ENCODE results near the gene BLOC1S6.

Gene BLOC1S6

DNA sequence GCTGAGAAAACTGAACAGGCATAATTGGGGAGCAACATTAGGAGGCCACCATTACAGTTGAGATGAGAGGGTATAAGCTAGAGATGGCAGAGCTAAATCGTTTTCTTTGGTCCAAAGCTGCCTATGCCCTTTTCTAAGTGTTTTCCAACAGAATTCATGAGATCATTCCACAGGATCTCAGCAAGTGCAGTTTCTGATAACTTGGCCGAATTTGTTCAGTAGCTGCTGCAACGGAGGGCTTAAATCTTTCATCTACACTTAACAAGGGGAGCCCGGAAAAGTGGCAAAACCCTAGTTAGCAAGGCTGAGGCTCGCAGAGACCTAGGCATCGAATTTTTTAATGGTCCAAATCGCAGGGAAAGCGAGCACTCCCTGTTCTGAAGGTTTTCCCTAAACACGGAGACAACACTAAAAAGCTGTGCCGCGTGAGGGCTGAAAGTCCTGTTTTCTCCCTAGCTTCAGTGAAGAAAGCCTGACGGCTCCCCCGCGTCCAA is 531 bp upstream of the BLOC1S6 start:
- in situ Hi-C loops (cut with HindIII; ENCODE audit: low sequenced_read_pairs): loop anchor here (5.0 kb wide), 1 partner anchor 74 kb away; no protein-coding TSS in a partner anchor

DNA sequence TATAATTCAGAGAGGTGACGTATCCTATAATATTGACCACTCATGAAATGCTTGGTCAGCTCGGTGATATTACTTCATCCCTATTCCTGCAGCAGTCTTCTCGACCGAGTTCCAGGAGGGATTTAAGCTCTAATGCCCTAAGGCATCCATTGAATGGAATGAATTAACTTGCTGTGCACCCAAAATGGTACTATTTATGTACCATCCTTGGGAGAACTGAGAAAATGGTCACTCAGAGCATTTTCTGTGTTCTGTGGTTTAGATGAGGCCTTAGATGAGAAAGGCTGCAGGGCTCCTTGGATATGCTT is 638 bp downstream of the BLOC1S6 start:
- in situ Hi-C loops (cut with HindIII; ENCODE audit: low sequenced_read_pairs): loop anchor here (5.0 kb wide), 1 partner anchor 76 kb away; no protein-coding TSS in a partner anchor

DNA sequence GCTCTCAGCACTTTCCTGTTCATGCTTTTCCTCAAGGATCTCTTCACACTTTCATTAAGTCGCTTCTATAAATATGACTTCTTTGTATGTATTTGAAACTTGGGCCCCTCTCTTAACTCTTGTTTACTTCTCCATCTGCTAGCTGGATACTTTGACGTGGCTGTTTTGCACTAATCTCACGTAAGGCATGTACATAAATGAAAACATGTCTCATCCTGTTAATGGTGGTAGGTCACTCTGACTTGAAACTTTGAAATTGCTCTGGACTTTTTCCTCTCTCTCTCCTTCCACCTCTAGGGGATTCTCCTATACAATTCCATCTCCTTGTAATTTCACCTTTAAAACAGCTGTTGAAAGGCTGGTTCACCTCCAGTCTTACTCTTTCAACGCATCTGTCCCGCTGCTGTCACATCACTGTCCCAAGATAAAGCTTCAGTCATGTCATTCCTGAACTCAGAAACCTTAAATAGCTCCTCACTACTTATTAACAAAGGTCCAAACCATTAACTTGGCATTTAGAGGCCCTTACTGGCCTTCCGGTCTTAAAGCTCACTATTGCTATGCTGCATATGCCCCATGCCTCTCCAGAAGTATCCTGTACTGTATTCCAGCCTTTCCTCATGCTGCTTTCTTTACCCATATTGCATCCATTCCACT is 1.2 kb downstream of the BLOC1S6 start:
- in situ Hi-C loops (cut with HindIII; ENCODE audit: low sequenced_read_pairs): loop anchor here (5.0 kb wide), 1 partner anchor 76 kb away; no protein-coding TSS in a partner anchor

DNA sequence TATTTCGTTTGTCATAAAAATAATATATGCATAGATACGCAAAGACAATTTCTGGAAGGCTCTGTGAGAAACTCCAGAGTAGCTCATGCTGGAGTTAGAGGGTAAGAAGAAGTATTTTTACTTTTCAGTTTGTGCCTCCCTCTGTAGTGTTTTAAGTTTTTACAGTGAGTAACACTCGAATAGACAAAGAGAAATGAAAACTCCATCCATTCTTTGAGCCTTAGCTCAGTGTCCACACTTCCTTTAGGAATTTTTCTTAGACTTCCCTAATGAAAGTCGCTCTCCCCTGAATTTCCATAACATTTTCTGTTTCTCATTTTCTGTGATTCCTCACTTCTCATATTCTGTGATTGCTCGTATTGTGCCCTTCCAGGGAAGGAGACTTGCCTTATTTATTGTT is 2.1 kb downstream of the BLOC1S6 start:
- in situ Hi-C loops (cut with HindIII; ENCODE audit: low sequenced_read_pairs): loop anchor here (5.0 kb wide), 1 partner anchor 77 kb away; no protein-coding TSS in a partner anchor

DNA sequence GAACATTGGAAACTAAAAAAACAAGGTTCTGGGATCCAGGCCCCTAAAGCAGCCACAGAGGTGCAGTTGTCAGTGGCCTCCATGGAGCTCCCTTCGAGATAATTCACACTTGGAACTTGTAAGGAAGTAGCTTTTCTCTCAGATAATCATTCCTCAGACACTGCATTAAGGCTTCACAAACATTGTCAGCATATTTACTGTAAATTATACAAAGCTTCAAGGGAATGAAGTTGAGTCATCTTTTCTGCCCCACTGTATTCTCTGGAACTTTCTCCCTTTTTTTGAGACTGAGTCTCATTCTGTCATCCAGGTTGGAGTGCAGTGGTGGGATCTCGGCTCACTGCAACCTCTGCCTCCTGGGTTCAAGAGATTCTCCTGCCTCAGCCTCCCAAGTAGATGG is 7.1 kb downstream of the BLOC1S6 start:
- in situ Hi-C loops (cut with HindIII; ENCODE audit: low sequenced_read_pairs): no loop called here

DNA sequence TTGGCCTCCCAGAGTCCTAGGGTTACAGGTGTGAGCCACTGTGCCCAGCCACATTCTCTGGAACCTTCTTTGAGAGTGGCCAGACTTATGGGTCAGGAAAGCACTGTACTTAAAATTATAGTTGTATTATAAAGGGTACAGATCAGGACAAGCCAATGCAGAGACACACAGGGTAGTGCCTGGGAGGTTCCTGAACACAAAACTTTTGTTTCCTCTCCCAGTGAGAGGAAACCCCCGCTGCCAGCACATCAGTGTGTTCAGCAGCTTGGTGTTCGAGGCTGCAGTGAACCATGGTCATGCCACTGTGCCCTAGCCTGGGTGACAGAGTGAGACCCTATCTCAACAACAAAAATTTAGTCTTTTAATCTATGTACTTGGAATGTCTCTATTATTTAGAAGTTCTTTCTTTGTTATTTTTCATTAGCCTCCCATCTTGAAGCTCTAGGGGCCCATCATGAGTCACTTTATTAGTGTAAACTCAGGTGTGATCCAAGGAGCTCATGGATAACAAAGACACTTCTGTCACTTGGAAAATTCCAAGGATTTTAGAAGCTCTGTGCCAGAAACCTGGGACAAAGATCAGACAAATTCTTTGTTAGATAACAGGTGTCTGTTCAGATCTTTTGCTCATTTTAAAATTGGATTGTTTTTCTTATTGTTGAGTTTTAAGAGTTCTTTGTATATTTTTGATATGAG is 7.8 kb downstream of the BLOC1S6 start:
- in situ Hi-C loops (cut with HindIII; ENCODE audit: low sequenced_read_pairs): no loop called here

DNA sequence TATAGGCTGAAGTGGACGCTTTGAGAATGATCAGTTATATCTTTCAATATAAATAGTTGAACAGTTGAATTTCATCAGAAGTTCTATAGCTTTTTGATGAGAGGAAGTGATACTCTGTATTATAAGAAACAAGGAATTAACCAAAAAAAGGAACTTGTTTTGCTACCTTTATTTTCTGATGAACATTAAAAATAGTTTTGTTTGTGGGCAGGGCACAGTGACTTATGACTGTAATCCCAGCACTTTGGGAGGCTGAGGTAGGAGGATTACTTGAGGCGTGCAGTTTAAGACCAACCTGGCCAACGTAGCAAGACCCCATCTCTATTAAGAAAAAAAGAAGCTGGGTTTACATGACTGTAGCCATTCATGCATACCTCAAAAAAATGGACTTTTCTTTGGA is 16.7 kb downstream of the BLOC1S6 start:
- in situ Hi-C loops (cut with HindIII; ENCODE audit: low sequenced_read_pairs): no loop called here

DNA sequence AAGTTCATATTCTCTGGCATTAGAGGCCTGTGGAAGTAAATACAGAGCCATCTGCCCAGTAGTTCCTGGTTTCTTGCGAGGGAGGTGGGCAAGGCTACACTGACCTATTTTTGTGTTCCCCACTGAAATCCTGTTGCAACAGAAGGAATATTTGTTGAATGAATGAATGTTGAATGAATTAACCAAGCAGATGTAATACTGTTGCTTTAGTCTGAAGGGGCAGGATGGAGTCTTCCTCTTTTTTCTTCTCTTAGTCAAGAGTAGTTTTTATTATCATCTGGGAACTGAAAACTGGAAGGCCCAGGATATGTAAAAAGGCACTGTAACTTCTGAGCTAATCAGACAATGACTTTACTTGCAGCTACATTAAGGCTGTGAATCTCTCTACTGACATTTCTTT is 17.1 kb downstream of the BLOC1S6 start:
- in situ Hi-C loops (cut with HindIII; ENCODE audit: low sequenced_read_pairs): no loop called here

DNA sequence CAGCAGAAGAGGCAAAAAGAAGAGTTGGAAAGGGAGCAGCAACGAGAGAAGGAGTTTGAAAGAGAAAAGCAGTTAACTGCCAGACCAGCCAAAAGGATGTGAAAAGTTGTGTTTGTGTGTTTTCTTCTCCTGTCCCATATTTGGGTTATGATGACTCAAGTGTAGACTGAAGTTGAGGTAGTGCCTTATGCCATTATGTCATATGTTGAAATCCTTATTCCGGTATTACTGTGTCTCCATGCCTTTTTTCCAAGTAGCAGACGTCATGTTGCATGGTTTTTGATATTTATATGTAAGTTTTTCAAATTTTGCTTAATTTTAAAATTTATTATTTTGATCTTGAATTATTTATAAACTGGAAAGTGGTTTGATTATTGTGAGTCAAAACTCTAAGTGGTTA is 19.2 kb downstream of the BLOC1S6 start:
- in situ Hi-C loops (cut with HindIII; ENCODE audit: low sequenced_read_pairs): no loop called here

DNA sequence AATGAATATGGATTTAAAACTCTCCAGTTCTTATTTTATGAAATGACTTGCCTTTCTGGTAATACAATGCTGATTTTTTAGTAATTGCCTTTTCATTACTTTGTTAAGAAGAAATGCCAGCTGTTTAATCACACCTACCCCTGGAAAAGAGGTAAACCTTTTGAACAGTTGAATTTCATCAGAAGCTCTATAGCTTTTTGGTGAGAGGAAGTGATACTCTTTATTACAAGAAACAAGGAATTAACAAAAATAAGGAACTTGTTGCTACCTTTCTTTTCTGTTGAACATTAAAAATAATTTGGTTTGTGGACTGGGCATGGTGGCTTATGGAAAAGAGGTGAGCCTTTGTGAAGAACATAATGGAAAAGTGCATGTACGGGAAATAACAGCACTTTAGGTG is 19.7 kb downstream of the BLOC1S6 start:
- in situ Hi-C loops (cut with HindIII; ENCODE audit: low sequenced_read_pairs): no loop called here

DNA sequence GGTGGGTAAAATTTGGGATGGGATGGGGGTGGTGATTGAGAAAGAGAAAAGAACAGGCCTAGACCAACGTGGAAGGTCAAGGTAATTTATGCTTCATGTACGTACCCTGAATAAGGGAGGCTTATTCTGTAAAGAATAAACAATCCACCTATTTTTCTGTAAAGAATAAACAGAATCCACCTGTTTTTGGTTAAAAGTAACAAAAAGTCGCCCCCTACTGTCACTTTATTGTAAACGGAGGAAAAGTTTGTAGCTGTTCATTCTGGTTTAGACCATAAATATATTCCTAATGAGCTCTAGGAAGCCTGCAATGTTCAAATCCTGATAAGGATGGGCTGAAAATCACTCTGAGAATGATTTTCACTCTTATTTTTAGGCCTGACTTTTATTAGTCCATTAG is 24.1 kb downstream of the BLOC1S6 start:
- in situ Hi-C loops (cut with HindIII; ENCODE audit: low sequenced_read_pairs): no loop called here

DNA sequence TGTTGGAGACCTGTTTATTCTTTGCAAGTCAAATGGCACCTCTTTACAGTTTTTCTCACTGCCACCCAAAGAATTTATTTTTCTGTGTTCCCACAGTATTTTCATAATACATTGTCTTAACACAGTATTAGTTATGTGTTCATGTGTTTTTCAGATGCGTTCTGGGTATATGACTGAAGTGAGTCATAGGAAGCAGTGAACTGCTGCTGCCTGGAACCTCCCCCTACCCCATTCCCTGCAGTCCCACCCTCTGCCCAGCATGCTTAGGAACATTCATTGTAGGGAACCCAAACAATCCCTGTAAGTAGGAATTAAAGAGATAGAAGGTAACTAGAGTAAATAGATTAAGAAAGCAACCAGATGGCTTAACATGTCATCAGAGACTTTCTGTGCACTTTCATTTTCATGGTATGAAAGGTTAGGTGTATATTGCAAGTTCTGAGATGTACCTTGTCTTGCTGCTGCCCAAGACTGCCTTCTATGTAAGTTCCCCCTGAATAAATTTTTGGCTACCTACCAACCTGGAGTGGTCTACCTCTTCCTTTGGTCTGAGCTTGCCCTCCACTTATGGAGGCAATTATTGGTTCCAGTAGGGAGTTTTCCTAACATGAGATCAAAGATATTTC is 25.7 kb downstream of the BLOC1S6 start:
- in situ Hi-C loops (cut with HindIII; ENCODE audit: low sequenced_read_pairs): no loop called here

DNA sequence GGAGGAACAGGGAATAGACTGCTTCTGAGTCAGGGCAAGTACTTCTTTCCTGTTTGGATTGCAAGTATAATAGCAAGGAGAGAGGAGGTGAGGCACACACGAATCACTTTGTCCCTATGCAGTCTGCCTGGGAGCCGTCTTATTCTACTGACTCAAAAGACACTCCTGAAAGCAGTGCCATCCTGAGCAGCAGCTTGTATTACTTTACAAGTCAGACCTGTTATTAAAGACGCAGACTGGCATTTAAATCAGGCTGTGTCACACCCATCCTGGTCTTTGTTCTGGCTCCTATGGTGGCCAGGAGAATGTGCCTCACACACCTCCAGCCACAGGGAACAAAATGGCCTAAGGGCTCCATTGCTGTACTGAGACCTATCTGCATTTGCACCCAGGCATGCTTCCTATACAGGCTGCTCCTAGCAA is 29.7 kb downstream of the BLOC1S6 start:
- in situ Hi-C loops (cut with HindIII; ENCODE audit: low sequenced_read_pairs): no loop called here

DNA sequence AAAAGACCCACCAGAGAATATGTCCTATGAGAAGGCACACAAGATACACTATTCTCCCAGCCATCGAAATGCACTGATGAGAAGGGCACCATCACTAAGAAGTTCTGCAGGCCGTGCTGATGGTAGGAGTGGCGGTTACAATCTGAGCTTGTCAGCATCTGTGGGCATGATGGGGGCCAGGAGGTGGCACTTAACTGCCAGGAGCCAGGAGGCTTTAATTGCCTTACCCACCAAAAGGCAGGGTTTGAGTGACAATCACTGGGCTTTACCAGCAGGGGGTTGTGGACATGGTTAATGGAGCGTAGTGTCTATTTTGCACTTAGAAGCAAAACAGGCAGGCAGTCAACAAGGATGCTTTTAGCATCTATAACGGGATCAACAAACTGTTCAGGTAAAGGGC is 31.6 kb downstream of the BLOC1S6 start:
- in situ Hi-C loops (cut with HindIII; ENCODE audit: low sequenced_read_pairs): no loop called here

DNA sequence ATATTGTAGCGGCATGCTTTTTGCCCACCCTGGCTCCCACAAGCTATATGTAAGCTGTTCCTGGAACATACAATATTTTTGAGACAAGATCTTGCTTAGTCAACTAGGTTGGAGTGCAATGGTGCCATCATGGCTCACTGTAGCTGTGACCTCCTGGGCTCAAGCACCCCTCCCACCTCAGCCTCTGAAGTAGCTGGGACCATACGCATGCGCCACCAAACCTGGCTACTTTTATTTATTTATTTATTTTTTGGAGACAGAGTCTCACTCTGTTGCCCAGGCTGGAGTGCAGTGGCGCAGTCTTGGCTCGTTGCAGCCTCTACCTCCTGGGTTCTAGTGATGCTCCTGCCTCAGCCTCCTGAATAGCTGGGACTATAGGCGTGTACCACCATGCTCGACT is 41.0 kb downstream of the BLOC1S6 start:
- in situ Hi-C loops (cut with HindIII; ENCODE audit: low sequenced_read_pairs): no loop called here

DNA sequence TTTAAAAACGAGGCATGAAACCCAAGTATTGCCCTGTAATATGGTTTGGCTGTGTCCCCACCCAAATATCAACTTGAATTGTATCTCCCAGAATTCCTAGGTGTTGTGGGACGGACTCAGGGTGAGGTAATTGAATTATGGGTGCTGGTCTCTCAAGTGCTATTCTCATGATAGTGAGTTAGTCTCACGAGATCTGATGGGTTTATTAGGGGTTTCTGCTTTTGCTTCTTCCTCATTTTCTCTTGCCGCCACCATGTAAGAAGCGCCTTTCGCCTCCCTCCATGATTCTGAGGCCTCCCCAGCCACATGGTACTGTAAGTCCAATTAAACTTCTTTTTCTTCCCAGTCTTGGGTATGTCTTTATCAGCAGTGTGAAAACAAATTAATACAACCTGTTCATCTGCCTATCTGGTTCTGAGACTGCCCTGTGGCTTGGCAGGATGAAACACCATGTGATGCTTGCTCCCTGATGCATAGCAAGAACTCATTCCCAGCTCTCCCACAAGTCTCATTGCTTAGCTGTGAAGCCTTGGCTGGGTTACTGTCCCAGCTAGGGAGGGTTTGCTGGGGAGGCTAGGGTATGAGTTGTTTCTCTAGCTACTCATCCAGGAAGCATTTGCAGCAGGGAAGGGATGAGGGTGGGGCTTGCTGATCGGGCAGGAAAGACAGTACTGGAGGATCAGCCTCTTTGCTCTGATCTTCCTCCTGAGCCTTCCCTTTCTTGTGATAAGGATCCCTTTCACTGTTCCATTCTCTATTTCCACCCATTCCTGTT is 43.9 kb downstream of the BLOC1S6 start:
- in situ Hi-C loops (cut with HindIII; ENCODE audit: low sequenced_read_pairs): no loop called here

DNA sequence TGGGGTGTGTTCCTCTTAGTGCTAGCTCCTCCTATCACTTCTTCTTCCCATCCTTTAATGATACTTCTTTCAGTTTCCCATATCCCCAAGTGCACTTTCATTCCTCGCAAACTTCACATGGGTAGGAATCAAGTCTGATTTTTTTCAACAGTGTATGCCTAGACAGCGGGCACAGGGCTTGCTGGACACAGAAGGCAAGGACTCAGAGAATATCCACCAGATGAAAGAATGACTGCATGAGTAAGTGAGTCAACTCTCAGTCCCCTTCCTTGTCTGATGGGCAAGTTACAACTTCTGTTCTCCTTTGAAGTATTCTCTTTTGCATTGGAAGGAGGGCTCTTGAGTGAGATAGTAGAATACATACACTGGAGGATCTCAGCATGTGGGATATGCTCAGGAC is 44.6 kb downstream of the BLOC1S6 start:
- in situ Hi-C loops (cut with HindIII; ENCODE audit: low sequenced_read_pairs): no loop called here

DNA sequence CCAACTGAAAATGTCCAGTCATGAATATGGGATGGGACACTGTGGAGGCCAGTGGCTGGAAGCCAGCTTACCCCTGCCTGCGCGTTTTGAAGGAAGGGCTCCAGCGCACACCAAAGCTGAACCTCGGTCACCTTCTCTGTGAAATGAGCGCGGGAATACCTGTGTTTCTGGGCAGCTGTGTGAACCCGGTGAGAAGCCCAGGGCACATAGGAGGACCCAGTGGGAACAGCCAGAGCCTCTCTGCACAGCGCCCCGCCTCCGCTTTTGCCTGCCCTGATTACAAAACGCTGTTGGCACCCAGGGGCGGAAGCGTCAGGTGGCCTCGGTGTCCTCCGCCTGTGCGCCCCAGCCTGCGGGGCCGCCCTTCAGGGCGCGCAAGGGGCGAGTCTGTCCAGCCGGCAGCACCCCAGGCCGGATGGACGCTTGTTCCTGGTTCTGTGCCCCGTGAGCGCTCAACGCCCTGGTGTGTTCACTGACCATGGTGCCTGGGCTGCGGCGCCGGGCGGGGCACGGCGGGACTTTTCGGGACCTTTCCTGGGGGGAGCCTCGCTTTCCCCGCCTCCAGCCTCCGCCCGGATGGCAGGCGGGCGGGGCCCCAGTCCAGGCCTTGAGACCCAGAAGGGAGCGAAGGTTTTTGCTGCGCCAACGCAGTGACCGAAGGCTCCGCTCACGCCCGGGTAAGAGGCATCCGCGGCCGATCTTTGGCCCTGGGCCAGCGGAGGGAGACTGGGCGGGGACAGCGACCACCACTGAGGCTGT is 47.4 kb downstream of the BLOC1S6 start, which contains the start of gene SQOR:
SQOR (plus strand) TSS at position 598 of the 759 bp plus-strand sequence. CDS start 23,895 bp downstream, outside the sequence.
- in situ Hi-C loops (cut with HindIII; ENCODE audit: low sequenced_read_pairs): no loop called here

DNA sequence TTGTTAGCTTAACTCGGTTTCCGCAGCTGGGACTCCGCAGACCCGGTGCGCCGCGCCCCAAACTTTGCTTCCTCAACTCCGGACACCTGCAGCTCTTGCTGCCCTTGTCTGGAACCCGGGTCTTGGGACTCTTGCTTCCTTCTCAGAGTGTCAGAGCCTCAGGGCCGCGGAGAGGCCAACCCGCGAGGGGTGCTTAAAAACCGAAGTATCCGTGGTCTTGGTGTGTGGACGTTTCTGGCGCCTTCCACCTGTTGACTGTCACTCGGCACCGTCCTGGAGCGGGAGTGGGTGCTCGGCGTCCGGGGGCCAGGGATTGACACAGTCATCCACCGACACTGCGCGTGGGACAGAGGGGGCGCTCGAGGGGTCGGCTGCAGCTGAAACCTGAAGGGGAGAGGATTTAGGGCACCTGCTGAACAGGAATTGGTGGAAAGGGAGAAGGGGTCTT is 48.0 kb downstream of the BLOC1S6 start:
- in situ Hi-C loops (cut with HindIII; ENCODE audit: low sequenced_read_pairs): no loop called here

DNA sequence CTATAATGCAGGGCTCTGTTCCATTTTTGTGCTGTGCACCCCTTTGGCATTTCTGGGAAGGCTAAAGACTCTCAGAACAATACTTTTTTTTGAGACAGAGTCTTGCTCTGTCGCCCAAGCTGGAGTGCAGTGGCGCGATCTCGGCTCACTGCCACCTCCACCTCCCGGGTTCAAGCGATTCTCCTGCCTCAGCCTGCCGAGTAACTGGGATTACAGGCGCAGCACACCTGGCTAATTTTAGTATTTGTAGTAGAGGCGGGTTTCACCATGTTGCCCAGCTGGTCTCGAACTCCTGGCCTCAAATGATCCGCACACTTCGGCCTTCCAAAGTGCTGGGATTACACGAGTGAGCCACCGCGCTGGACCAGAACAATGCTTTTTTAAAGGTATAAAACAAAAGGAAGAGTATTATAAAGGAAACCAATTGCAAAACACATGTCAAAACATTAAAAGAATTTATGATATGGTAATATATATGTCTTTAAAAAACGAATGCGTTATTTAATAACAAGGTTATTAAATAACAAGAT is 48.6 kb downstream of the BLOC1S6 start:
- in situ Hi-C loops (cut with HindIII; ENCODE audit: low sequenced_read_pairs): no loop called here
